Kidney capillary endothelial cell (primary cell): ENCODE results near the gene SMAD9.

Source experiments
- DNase-seq: peaks from one replicate; pipeline ENCODE4 v3.0.0-alpha.2; 2018; ENCODE audit warnings: low spot score

SMAD9 gene

DNA sequence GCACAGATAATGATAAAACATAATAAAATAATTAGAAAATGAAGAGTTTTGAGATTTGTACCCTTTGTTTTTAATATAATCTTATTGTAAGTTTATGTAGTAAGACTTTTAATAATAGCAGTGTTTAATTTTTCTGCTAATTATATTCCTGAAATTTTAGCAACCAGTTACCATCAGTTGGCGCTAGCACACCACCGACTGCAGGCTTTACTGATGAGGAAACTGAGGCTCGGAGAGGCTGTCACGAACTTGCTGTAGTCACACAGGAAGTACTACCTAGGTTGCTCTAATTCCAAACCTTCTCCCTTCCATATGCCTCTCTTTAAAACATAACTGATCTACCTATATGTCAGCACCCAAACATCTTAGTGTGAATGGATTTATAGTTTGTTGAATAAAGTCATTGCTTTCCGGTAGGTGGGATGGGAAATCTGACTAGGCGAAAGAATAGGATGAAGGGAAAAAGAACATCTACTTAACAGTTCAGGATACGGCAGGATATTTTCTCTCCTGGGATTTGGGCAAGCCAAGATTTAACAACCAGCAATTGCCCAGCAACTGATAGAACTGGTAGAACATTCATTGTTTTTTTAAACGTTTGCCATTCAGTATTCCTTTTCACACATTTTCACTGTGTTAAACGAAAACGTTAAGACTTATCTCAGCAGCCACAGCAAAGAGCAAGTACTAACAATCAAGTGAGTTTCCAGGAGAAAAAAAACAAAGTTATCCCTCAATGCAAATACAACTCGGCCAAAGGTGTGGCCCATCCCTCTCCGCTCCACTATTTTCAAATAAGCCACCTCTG, 101.8 kb downstream of the SMAD9 start:
- DNase-seq = no peak

- no peak for DNase-seq
These were observed 105.0 kb downstream of the SMAD9 start for GRCh38 chr13:36815062-36815461.

DNA sequence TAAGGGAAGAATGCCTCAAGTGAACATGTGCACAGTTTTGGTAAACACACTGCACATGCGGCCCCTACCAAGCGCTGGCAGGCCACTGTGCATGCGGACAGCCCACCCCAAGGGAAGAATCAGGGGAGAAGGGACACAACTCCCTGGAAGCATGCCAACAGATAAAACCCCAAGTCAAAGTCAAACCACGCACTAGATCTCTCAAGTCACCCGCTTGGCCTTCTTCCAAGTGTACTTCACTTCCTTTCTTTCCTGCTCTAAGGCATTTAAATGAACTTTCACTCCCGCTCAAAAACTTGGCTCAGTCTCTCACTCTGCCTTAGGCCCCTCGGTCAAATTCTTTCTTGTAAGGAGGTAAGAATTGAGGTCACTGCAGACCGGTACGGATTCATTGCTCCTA, 105.6 kb downstream of the SMAD9 start:
- DNase-seq = no peak

DNA sequence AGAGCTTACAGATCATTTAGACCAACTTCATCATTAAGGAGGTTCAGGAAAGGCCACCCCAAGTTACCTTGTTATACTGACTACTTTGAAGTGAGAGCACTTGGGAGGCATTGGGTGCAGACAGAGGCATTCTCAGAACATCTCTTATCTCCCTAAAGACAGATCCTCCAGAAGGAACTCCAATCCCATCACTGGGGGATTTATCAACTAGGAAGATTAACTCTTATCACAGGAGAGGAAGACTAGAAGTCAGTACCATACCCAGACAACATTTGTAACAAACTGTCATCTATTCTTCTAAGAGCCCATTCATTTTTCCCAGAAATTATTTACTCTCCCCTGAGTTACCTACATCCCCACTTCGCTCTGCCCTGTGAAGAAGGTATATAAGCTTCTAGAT, 106.8 kb downstream of the SMAD9 start:
- DNase-seq = no peak

GRCh38 chr13:36807616-36808015, 112.4 kb downstream of the SMAD9 start:
- DNase-seq = no peak

DNA sequence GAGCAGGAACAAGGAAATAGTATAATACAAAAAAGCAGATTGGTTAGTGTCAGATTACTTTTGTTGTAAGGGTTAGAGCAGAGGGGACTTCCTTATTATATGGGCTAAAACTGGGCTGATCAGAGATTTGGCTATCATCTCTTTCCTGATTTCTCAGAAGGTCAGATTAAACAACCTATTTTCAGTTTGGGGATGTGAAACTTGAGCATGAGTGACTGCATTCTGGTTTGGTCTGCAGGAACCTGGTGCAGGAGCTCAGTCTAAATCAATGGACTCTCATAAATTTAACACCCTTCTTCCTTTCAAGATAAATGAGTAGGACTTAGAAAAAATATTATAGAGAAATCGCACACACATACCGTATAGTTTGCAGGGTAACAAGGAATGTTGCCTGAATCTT, 113.9 kb downstream of the SMAD9 start:
- no peak for DNase-seq

- no peak for DNase-seq
These were observed 115.5 kb downstream of the SMAD9 start for GRCh38 chr13:36804588-36804987.

- no peak for DNase-seq
These were observed 119.0 kb downstream of the SMAD9 start for GRCh38 chr13:36801035-36801434.

GRCh38 chr13:36796052-36796451, 124.0 kb downstream of the SMAD9 start:
- no peak for DNase-seq

DNA sequence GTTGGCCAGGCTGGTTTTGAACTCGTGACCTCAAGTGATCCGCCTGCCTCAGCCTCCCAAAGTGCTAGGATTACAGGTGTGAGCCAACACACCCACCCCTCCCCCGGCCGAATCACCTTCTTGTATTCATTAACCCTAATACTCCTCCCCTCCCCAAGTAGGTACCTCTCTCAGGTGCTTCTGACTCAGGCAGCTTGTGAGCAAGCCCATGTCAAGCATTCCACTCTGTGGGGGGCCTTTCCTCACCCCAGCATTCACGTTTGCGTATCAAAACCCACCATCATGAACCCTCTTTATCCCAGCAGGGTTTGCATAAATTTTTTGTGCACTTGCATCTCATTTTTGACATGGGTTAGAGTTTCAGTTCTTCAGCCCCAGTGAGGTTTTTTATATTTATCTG, 124.6 kb downstream of the SMAD9 start:
- DNase-seq = no peak
